C4-2B (cell line): ENCODE measurements around the gene RPS6KL1.

Source experiments
- H3K27ac ChIP-seq: fragments of 450-650 bp; 2 replicates; pipeline ENCODE4 v1.5.1; 2017
- ZFX ChIP-seq: fragments of 450-650 bp; IDR thresholded peaks from 2 replicates; pipeline ENCODE4 v1.6.1; 2017
- TF ChIP-seq, protein P1 (sequence below): fragments of 450-650 bp; conservative IDR thresholded peaks from 2 replicates; pipeline ENCODE4 v1.5.1; 2017; ENCODE audit warnings: mild to moderate bottlenecking

RPS6KL1 gene

DNA sequence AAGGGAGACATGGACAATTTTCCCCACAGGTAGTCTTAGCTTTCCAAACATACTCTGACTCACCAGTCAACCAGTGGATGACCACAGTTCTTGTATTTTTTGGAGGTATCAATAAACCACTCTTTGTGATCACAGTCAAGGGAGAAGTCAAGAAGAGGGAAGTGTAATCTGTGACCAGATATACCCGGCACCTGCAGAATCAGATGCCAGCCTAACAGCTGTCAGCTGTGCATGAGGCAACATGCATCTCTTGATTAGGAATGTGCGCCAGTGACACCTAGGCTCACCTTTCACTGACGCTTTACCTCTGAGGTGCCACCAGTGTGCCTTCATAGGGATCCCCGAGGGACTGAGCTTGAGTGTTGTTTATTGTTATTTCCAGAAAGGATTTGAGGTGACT lies 67.1 kb downstream of the RPS6KL1 start:
- TF ChIP-seq, protein P1, sequence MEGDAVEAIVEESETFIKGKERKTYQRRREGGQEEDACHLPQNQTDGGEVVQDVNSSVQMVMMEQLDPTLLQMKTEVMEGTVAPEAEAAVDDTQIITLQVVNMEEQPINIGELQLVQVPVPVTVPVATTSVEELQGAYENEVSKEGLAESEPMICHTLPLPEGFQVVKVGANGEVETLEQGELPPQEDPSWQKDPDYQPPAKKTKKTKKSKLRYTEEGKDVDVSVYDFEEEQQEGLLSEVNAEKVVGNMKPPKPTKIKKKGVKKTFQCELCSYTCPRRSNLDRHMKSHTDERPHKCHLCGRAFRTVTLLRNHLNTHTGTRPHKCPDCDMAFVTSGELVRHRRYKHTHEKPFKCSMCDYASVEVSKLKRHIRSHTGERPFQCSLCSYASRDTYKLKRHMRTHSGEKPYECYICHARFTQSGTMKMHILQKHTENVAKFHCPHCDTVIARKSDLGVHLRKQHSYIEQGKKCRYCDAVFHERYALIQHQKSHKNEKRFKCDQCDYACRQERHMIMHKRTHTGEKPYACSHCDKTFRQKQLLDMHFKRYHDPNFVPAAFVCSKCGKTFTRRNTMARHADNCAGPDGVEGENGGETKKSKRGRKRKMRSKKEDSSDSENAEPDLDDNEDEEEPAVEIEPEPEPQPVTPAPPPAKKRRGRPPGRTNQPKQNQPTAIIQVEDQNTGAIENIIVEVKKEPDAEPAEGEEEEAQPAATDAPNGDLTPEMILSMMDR = no peak
- TF ChIP-seq ZFX = no peak
- no peak overlapping the region for H3K27ac ChIP-seq

DNA sequence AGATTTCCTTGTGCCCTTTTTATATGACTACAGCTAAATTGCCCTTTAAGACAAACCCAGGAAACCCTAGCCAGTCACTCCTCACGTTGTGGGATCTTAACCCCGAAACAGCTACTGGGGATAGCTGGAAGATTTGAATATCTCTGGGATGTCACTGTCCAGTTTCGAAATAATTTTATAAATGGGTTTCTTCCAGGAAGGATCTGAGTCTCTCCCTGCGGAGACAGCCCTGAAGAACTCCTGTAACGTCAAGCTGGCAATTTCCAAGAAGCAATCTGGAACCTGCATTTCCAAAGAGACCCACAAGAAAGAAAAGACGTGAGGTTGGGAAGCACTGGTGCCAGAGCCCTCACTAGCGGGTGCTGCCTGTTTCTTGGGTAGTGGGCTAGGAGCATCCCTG lies 68.0 kb downstream of the RPS6KL1 start:
- TF ChIP-seq, protein P1 = no peak
- no peak for TF ChIP-seq ZFX
- H3K27ac ChIP-seq = no peak overlapping the region
